HG03135 (cell line): Measurements from ENCODE around the gene SPTBN4.
"Not testable (repeated sequence)": the region's sequence is repeated elsewhere in the genome, so short reads cannot be mapped to it uniquely, and the experiment has no call there.

ENCODE experiments used
- ATAC-seq: cut with Tn5 transposase; IDR thresholded peaks from one replicate; pipeline ENCODE4 v1.9.1; 2021; ENCODE audit warnings: mild to moderate bottlenecking, moderate library complexity; ENCODE audit not compliant: unreplicated experiment

SPTBN4 gene

GRCh38 chr19:40528078-40528477 lies 61.3 kb downstream of the SPTBN4 start:
- ATAC-seq: no peak

GRCh38 chr19:40528533-40529092 lies 61.8 kb downstream of the SPTBN4 start:
- no peak for ATAC-seq

GRCh38 chr19:40529093-40529954 lies 62.5 kb downstream of the SPTBN4 start:
- ATAC-seq: peak; percentile 55

- ATAC-seq: no peak
Observed at GRCh38 chr19:40530091-40530901, 63.5 kb downstream of the SPTBN4 start.

DNA sequence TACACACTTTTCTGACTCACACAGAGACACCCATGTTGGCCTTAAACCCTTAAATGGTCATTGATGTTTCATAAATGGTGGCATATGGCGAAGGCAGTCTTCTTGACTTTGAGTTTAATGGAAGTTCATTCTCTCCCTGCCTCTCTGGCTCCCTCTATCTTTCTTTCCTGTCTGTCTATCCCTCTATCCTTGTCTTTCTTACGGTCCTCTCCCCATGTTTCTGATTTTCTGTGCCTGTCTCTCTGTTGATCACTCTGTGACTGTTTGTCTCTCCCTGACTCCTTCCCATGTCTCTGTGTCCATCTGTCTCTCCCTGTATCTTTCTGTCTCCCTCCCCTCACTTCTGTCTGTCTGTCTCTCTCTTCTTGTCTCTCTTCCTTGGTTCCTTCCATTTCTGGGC lies 66.7 kb downstream of the SPTBN4 start:
- no peak for ATAC-seq

DNA sequence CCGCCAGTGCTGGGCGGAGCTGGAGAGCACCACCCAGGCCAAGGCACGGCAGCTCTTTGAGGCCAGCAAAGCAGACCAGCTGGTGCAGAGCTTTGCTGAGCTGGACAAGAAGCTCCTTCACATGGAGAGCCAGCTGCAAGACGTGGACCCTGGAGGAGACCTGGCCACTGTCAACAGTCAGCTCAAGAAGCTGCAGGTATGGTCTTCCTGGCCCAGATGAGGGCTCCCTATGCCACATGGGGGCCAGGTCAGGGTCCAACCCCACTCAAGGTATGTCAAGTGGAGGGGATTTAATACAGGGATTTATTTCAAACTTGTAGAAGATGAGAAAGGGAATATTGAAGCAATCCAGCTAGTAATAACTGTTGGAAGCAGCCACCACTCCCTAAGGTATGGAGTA lies 67.3 kb downstream of the SPTBN4 start:
- ATAC-seq: no peak

- no peak for ATAC-seq
Observed at GRCh38 chr19:40539070-40539469, 72.3 kb downstream of the SPTBN4 start.

DNA sequence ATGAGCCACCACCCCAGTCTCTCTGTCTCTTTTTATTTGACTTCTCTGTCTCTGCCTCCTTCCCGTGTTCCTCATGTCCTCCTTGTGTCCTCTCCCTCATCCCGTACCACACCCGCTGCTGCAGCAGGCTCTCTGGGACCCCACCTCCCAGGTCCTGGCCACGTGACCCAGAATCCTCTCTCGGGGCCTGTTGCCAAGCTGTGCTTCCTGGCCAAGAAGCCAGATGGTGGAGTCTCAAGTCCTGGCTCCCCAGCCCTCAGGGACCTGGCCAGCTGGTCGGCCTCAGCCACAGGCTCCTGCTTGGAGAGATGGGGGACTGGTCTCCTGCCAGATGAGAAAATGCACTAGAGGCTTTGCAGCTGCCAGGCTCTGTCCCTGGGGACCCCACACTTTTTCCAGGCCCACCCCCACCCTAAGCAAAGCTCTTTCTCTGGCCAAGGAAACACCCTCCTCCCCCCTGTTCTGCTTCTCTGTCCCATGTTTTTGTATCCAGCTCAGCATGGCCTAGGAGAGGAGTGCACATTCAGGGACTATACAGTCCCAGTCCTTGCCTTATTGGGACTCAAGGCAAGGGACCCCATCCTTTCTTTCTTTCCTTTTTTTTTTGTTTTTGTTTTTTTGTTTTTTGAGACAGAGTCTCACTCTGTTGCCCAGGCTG lies 75.5 kb downstream of the SPTBN4 start:
- ATAC-seq: no peak

DNA sequence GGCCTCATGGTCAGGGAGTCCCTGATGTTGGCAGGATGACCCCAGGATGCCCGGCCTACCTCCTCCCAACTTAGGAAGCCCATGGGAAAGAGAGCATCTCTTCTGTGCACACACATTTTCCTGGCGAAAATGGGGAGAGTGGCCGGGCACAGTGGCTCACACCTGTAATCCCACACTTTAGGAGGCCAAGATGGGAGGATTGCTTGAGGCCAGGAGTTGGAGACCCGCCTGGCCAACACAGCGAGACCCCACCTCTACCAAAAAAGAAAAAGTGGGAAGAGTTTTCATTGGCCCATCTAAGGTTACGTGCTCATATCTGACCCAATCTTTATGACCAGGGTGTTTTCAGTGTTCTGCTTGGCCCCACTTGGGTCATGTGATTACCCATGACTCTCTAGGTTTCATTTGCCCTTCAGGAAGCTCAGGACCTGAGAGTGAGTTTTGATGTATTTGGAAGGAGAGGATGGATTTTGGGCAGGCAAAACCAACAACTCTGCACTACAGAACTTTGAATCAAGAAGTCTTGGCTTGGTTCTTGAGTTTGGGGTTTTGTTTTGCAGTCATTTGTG lies 76.3 kb downstream of the SPTBN4 start:
- no peak for ATAC-seq

GRCh38 chr19:40546153-40546841 lies 79.5 kb downstream of the SPTBN4 start:
- not testable (repeated sequence) for ATAC-seq

DNA sequence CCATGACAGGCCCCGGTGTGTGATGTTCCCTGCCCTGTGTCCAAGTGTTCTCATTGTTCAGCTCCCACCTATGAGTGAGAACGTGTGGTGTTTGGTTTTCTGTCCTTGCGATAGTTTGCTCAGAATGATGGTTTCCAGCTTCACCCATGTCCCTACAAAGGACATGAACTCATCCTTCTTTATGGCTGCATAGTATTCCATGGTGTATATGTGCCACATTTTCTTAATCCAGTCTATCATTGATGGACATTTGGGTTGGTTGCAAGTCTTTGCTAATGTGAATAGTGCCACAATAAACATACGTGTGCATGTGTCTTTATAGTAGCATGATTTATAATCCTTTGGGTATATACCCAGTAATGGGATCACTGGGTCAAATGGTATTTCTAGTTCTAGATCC lies 80.4 kb downstream of the SPTBN4 start:
- not testable (repeated sequence) for ATAC-seq

GRCh38 chr19:40547836-40548235 lies 81.0 kb downstream of the SPTBN4 start:
- ATAC-seq: no peak

DNA sequence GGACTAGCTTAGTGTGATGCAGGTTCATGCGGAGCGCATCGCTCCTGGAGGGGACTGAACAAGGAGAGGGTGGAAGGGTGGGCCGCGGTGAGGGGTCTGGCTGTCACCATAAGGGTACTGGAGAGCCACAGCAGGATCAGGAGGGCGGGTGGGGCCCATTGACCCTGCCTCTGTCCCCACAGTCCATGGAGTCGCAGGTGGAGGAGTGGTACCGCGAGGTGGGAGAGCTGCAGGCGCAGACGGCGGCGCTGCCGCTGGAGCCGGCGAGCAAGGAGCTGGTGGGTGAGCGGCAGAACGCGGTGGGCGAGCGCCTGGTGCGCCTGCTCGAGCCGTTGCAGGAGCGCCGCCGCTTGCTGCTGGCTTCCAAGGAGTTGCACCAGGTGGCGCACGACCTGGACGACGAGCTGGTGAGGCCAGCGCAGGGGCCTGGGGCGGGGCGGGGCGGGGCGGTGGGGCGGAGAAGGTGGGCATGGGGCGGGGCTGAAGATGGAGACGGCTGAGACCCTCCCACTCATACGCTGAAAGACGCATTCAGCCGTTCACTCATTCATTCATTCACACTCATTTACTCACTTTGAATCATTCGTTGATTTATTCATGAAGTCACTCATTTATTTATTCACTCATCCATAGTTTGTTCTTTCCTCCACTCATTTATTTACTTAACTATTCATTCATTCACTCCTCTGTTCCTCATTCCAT lies 82.4 kb downstream of the SPTBN4 start:
- no peak for ATAC-seq

GRCh38 chr19:40550951-40551350 lies 84.2 kb downstream of the SPTBN4 start:
- no peak for ATAC-seq

DNA sequence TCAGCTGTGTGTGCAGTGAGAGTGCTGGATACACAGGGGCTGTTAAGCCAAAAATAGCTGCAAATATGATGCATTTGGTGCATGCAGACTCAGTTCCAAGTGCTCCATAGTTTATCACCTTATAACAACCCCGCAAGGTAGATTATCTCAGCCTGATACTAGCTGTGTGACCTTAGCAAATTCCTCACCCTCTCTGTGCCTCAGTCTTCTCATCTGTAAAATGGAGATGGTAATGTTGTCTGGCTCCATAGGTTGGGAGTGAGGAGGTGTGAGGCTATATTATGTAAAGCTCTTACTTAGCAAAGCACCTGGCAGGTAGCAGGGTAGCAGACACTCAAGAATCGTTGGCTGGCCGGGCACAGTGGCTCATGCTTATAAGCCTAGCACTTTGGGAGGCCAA lies 86.0 kb downstream of the SPTBN4 start:
- ATAC-seq: no peak

DNA sequence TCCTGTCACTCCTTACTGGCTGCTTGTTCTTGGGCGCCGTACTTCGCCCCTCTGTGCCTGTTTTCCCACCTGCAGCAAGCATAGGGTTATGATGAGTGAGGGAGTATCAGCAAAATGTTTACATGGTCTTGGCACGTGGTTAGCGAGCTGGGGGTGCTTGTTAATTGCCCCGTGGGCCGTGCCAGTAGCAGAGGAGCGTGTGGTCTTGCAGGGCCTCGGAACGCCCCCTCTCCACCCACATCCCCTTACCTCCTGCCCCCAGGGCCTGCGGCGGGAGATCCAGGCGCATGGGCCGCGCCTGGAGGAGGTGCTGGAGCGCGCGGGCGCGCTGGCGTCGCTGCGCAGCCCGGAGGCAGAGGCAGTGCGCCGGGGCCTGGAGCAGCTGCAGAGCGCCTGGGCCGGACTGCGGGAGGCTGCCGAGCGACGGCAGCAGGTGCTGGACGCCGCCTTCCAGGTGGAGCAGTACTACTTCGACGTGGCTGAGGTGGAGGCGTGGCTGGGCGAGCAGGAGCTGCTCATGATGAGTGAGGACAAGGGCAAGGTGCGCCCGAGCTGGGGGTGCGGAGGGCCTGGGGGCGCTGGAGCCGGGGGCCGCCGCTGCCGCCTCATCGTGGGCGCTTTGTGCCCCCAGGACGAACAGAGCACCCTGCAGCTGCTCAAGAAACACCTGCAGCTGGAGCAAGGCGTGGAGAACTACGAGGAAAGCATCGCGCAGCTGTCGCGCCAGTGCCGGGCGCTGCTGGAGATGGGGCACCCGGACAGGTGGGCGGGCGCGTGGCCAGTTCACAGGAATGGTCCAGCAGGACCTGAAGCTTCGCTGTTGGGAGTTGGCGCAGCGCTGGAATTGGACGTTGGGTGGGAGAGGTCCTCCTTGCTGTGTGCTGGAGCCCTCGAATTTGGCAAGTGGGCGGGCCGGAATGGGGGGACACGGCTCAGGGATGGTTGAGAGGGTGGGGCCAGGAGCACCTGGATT lies 87.4 kb downstream of the SPTBN4 start:
- ATAC-seq: no peak

- ATAC-seq: no peak
Observed at GRCh38 chr19:40555978-40556689, 89.3 kb downstream of the SPTBN4 start.
